Left cardiac atrium (tissue), 4 donors: ENCODE data around the gene P2RX2. TPM values are rescaled to one million over a fixed set of nuclear protein-coding genes. Genes with fewer than 3 reads are reported as not detected.
A peak's percentile ranks its signal among the peaks of the same experiment; 100 is the strongest.

Experiments
- ATAC-seq, 2 donors: fragments of 200-7000 bp; cut with Tn5 transposase; one replicate each; pipeline ENCODE4 v1.9.1; 2020; ENCODE audit warnings: mild to moderate bottlenecking in 2 of 2, moderate library complexity in 2 of 2
- DNase-seq: peaks from one replicate; pipeline ENCODE4 v3.0.0-alpha.2; 2020
- intact Hi-C, 2 donors: fragments of 100-400 bp; cut with DNase I; formaldehyde crosslinking; loops; one replicate each; pipeline versions ENCODE4 v1.14.1 to v1.15.1; 2022 to 2023
- total RNA-seq, 2 donors: library from RNA; stranded (reverse); fragmentation: NEBNext Ultra II Directional; extraction: Animal tissue kit (Norgen Biotek cat#: 25700); gene quantifications; one replicate each; pipeline ENCODE4 v1.2.1, GENCODE V29; 2021
- donor health status: DM: no; HTN: yes; CAD: no.
- donor health status: DM: no; HTN: yes; CAD: no; lungs with severe emphysema.
- donor health status: DM: yes; HTN: yes; CAD: no.
- donor health status: Dilated cardiomyopathy.

Gene P2RX2
- total RNA-seq, 2 donors from 2014 or later, result not detected

GRCh38 chr12:132629330-132629729 lies 10.8 kb downstream of the P2RX2 start:
- intact Hi-C loops, result no loop called here
- ATAC-seq, result no peak
- DNase-seq, result no peak

GRCh38 chr12:132630672-132631071 lies 12.1 kb downstream of the P2RX2 start:
- intact Hi-C loops, result no loop called here
- DNase-seq (no peak), ATAC-seq (no peak)

GRCh38 chr12:132631666-132632065 lies 13.1 kb downstream of the P2RX2 start:
- DNase-seq (no peak), ATAC-seq (no peak)
- intact Hi-C loops, result no loop called here

GRCh38 chr12:132632521-132633228 lies 14.1 kb downstream of the P2RX2 start:
- intact Hi-C loops, result no loop called here
- no peak for DNase-seq
- ATAC-seq, result no peak

GRCh38 chr12:132633398-132633797 lies 14.8 kb downstream of the P2RX2 start:
- intact Hi-C loops, result no loop called here
- DNase-seq (no peak), ATAC-seq (no peak)

GRCh38 chr12:132633901-132634300 lies 15.3 kb downstream of the P2RX2 start:
- ATAC-seq (no peak), DNase-seq (no peak)
- intact Hi-C loops, result no loop called here

GRCh38 chr12:132634411-132634990 lies 15.9 kb downstream of the P2RX2 start:
- intact Hi-C loops, result no loop called here
- DNase-seq, result no peak
- no peak for ATAC-seq

DNA sequence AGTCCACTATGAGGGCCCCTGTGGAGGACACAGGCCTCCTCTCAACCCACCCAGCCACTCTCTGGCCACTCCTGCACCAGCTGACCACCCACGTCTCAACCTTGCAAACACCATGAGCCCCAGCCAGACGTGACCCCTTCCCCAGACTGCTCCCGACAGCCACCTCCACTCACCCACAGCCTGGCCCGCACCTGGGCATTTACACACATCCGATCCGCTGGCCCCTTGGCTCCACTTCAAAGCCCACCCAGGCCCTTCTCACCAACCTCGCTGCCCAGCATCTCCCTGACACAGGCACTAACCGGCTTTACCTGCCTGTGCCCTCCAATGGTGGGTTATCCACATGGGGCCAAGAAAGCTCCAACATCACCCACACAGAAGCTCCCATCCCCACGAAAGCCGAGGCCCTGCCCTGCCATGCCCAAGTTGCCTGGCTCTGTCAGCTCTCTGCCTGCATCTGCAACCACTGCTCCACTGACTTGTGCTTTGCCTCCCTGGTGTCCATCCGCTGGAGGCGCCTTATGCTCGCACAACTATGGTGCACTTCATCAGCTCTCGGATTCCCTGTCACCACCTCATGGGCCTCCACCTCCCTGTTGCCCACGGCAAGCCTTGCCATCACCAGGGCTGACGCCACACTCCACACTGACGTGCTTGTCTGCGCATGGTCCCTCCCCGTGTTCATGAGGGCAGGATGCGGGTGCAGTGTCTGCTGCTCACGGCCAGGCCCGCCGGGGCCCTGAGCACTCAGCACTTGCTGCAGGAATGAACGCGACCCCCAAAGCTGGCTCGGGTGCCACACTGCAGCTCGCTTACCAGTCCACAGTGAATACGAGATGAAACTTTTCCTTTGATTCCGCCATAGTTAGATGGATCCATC lies 16.7 kb downstream of the P2RX2 start:
- no peak for ATAC-seq
- no peak for DNase-seq
- intact Hi-C loops, result no loop called here

- ATAC-seq (no peak), DNase-seq (no peak)
- intact Hi-C loops, result no loop called here
These were observed 19.2 kb downstream of the P2RX2 start for GRCh38 chr12:132637811-132638210.

GRCh38 chr12:132638541-132639408 lies 20.2 kb downstream of the P2RX2 start:
- no peak for DNase-seq
- intact Hi-C loops, result no loop called here
- peak; percentile 27 to 83 for ATAC-seq

DNA sequence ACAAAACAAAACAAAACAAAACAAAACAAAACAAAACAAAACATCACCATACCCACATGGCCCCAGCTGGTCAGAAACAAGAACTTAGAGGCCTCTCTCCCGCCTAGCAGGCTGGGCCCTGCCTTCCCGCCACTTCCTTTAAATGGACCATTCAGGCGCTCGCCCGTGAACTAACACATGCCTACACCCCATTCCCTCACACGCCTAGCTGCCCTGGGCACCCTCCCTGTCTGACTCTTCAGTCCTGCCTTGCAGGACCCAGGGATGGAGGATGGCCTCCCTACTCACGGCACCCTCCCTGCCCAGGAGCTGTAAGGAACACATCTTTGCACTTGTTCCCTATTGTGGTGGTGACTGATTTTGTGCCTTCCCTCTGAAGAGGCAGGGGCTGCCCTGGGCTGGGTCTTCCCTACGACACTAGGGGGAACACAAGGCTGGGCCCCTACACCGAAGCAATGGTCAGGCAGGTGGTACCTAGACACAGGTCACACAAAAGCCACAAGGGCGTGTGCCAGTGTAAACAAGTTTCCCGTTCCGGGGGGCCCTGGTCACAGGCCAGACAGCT lies 21.5 kb downstream of the P2RX2 start:
- DNase-seq, result no peak
- intact Hi-C loops, result no loop called here
- no peak for ATAC-seq

DNA sequence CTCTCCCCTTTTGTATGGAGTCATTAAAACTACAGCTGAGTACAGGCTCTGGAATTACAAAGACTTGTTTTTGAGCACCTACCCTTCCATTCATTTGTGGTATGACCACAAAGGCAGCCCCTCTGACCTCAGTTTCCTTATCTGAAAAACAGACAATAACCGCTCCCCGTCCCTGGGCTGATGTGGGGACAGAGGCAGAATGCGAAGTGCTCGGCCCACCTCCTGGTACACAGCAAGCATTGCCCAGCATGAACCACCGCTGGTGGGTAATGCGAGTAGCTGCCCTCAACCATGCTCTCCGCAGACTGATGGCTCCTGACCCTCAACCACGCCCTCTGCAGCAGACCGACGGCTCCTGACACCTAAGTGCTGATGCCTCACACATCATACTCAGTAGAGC lies 22.4 kb downstream of the P2RX2 start:
- ATAC-seq (no peak), DNase-seq (no peak)
- intact Hi-C loops, result no loop called here

GRCh38 chr12:132641811-132642650 lies 23.5 kb downstream of the P2RX2 start:
- no peak for ATAC-seq
- DNase-seq, result no peak
- intact Hi-C loops, result no loop called here

DNA sequence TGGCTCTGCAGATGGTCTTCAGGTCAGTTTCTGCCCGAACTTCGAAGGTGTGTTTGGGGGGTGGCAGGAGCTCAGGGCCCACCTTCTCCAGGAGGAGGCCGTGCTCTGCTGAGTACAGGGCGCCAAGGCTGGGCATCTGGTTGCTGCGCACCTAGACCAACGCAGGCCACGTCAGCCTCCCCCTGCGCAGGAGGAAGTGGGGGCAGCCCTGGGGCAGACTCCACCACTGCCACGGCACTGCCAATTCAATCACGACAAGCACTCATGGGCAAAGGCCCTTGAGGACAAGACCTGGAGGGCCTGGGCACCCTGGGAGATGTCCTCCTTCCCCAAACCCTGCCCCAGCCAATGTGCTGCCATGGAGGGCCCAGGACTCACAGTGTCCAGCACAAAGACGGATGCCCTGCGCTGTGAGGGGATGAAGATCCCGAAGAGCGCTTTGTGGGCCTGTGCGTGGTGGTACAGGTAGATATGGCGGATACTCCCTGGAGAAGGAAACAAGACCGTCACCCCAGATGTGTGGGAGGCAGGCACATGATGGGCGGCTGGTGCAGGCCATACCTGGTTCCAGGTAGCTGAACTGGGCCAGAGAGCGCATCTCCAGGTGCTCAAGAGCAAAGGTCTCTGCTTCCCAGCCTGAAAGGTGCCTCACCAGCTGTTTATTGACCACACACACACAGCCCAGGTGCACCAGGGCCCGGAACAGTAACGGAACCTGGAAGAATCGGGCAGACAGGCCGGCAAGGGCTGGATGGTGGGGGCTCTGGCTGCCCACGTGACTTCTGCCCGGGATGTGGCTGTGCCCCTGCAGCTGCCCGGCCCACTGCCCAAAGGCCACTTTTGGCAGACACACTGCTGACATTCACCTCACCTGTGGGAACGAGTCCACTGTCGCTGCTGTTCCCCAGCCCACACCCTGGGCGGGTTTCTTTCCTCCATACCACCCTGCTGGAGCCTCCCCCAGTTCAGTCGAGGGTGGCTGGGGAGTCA lies 24.6 kb downstream of the P2RX2 start:
- no peak for ATAC-seq
- no peak for DNase-seq
- intact Hi-C loops, result no loop called here

GRCh38 chr12:132646850-132647249 lies 28.3 kb downstream of the P2RX2 start:
- intact Hi-C loops, result no loop called here
- no peak for DNase-seq
- no peak for ATAC-seq

- DNase-seq (no peak), ATAC-seq (no peak)
- intact Hi-C loops, result no loop called here
These were observed 29.3 kb downstream of the P2RX2 start for GRCh38 chr12:132647858-132648257.

DNA sequence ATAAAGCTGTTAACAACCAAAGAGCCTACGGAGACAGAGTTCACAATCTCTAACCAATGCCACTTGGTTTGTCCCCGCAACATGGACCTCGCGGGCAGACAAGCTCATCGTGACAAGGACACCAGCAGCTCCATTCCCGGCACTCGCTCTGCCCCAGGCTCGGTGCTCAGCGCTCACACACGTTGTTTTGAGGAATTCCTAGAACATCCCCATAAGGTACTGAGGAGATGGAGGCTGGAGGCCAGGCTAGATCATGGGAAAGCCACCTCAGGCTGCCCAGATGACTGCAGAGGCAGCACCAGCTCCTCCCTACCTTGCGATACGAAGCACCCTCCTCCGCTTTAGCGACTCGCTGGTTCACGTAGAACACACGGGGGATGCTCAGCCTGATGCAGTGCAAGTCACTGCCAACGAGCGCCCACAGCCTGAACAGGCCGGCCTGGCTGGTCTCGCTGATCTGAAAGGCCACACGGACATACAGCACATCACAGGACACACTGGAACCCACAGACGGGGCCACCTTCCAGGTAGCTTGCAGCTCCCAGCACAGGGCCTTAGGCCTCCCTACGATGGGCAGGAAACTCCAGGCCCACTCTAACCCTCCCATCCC lies 30.1 kb downstream of the P2RX2 start:
- DNase-seq (no peak), ATAC-seq (no peak)
- intact Hi-C loops, result no loop called here
